NCI-H2081 (cell line): ENCODE results near the gene SLC40A1.

Source experiments
- DNase-seq, 2 experiments: peaks; one replicate each; lab custom pipeline; 2025; lab: John Stamatoyannopoulos, UW

The SLC40A1 gene

DNA sequence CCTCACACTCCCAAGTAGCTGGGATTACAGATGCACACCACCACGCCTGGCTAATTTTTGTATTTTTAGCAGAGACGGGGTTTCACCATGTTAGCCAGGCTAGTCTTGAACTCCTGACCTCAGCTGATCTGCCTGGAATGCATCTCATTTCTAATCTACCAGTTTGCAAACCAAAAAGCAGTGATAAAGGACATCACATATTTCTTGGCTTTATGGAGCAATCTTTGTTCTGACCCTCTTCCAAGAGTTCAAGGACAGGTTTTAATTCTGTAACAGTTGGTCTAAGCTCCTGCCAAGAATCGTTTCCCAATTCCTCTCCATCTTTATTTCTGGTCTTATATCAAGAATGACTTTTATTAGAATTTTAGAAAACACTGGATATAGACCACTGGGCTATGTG, 67.7 kb downstream of the SLC40A1 start:
- DNase-seq = no peak

DNA sequence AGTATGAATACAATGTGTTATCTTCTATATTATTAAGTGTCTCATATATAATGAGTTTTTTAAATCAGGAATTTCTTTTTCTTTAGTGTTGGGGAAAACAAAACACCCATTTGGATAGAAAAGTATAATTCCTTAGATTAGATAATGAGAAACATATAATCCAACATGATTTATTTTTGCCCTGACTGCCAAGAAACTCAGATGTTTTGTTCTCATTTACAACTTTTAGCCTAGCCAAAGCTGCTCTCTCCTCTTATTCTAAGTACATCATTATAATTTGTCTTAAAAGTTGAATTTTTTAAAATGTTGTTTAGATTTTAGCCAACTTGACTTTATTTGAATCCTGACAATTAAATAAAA, 68.6 kb downstream of the SLC40A1 start:
- no peak for DNase-seq

GRCh38 chr2:189511210-189511959, 69.2 kb downstream of the SLC40A1 start:
- DNase-seq = no peak
